Smooth muscle cell (in vitro differentiated cells): Measurements from ENCODE around the gene ITGB3. TPM values are rescaled to one million over a fixed set of nuclear protein-coding genes. Genes with fewer than 3 reads are reported as not detected.
"Not testable (repeated sequence)": the region's sequence is repeated elsewhere in the genome, so short reads cannot be mapped to it uniquely, and the experiment has no call there.

ENCODE experiments used
- DNase-seq: peaks from one replicate; lab custom pipeline; 2025; ENCODE audit not compliant: unreplicated experiment; lab: John Stamatoyannopoulos, UW
- H2AFZ ChIP-seq: fragments of 200-600 bp; sonication (generic); 2 replicates; pipeline ENCODE4 v1.6.0; 2016; ENCODE audit warnings: antibody characterized with exemption, low read depth, mild to moderate bottlenecking
- H3F3A ChIP-seq: fragments of 200-600 bp; sonication (generic); 2 replicates; pipeline ENCODE4 v1.6.0; 2017; ENCODE audit warnings: antibody characterized with exemption, low read depth
- H3K27ac ChIP-seq: fragments of 200-600 bp; sonication (generic); 2 replicates; pipeline ENCODE4 v1.5.1; 2016; ENCODE audit warnings: low read depth, mild to moderate bottlenecking
- H3K27me3 ChIP-seq: fragments of 200-600 bp; sonication (generic); 2 replicates; pipeline ENCODE4 v1.6.1; 2016; ENCODE audit warnings: low read depth, mild to moderate bottlenecking
- H3K36me3 ChIP-seq: fragments of 200-600 bp; sonication (generic); 2 replicates; pipeline ENCODE4 v1.5.1; 2016; ENCODE audit warnings: low read depth
- H3K4me1 ChIP-seq: fragments of 200-600 bp; sonication (generic); 2 replicates; pipeline ENCODE4 v1.5.1; 2016; ENCODE audit warnings: low read depth
- H3K4me2 ChIP-seq: fragments of 200-600 bp; sonication (generic); 2 replicates; pipeline ENCODE4 v1.6.0; 2016; ENCODE audit warnings: mild to moderate bottlenecking
- H3K4me3 ChIP-seq: fragments of 200-600 bp; sonication (generic); 2 replicates; pipeline ENCODE4 v1.5.1; 2016; ENCODE audit warnings: mild to moderate bottlenecking
- H3K79me2 ChIP-seq: fragments of 200-600 bp; sonication (generic); 2 replicates; pipeline ENCODE4 v1.6.0; 2016; ENCODE audit warnings: low read depth, mild to moderate bottlenecking
- H3K9ac ChIP-seq: fragments of 200-600 bp; sonication (generic); 2 replicates; pipeline ENCODE4 v1.6.0; 2016; ENCODE audit warnings: low read depth
- H3K9me3 ChIP-seq: fragments of 200-600 bp; sonication (generic); replicated peaks from 2 replicates; pipeline ENCODE4 v1.5.1; 2016; ENCODE audit warnings: low read depth
- H4K20me1 ChIP-seq: fragments of 200-600 bp; sonication (generic); 2 replicates; pipeline ENCODE4 v1.6.0; 2016; ENCODE audit warnings: low read depth
- WGBS: methylation state at CpG from one replicate; pipeline ENCODE4 v1.1.7; 2016; ENCODE audit warnings: low lambda C conversion rate; 5-methylcytosine and 5-hydroxymethylcytosine counted together
- polyA plus RNA-seq: library from polyadenylated mRNA; unstranded; fragments of >200 nt; fragmentation: Nextera tagmentation; extraction: Ambion mirVana; gene quantifications from 2 replicates; pipeline ENCODE4 v1.2.1, GENCODE V29; 2016
- total RNA-seq: library from RNA; depleted of rRNA; stranded (reverse); fragments of >200 nt; gene quantifications from 2 replicates; pipeline ENCODE4 v1.2.3, GENCODE V29; 2014
- TF ChIP-seq, protein P1 (sequence below): fragments of 200-600 bp; sonication (generic); IDR thresholded peaks from 2 replicates; pipeline ENCODE4 v1.5.1; 2017; ENCODE audit warnings: borderline replicate concordance, mild to moderate bottlenecking, antibody characterized with exemption; ENCODE audit not compliant: insufficient read depth, poor library complexity, severe bottlenecking

ITGB3 gene
- total and polyA plus RNA-seq, 2 experiments from 2014 or later = 3.9 to 7.9 TPM

DNA sequence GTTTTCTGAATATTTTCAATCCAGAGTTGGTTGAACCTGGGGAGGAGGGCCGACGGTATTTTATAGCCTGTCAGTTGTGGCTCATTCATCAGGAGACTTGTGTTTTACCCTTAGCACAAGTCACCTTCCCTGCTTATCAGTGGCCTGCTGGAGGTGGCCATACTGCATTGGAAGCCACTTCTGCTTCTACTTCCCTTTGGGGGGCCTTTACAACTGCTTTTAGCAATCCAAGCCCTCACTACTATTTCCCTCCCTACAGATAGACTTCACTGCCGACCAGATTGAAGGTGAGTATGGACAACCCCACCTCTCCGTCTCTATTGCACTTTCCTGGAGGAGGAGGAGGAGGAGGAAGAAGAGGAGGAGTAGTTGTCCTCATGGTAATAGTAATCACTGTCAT, 40.1 kb upstream of the ITGB3 start:
- no peaks in the 10 kb centered on the region for H3K36me3 ChIP-seq
- no peaks in the 10 kb centered on the region for H3K79me2 ChIP-seq
- no peaks in the 10 kb centered on the region for H3K27me3 ChIP-seq
- TF ChIP-seq, protein P1, sequence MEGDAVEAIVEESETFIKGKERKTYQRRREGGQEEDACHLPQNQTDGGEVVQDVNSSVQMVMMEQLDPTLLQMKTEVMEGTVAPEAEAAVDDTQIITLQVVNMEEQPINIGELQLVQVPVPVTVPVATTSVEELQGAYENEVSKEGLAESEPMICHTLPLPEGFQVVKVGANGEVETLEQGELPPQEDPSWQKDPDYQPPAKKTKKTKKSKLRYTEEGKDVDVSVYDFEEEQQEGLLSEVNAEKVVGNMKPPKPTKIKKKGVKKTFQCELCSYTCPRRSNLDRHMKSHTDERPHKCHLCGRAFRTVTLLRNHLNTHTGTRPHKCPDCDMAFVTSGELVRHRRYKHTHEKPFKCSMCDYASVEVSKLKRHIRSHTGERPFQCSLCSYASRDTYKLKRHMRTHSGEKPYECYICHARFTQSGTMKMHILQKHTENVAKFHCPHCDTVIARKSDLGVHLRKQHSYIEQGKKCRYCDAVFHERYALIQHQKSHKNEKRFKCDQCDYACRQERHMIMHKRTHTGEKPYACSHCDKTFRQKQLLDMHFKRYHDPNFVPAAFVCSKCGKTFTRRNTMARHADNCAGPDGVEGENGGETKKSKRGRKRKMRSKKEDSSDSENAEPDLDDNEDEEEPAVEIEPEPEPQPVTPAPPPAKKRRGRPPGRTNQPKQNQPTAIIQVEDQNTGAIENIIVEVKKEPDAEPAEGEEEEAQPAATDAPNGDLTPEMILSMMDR = no peak
- H4K20me1 ChIP-seq = no peaks in the 10 kb centered on the region
- H3K9ac ChIP-seq = no peak overlapping the region
- no peak overlapping the region for H3K4me2 ChIP-seq
- no peak overlapping the region for H3K4me3 ChIP-seq
- no peaks in the 10 kb centered on the region for H3K9me3 ChIP-seq
- no peaks in the 10 kb centered on the region for H3K4me1 ChIP-seq
- H2AFZ ChIP-seq = no peak overlapping the region
- no peak overlapping the region for H3K27ac ChIP-seq
- no peaks in the 10 kb centered on the region for H3F3A ChIP-seq
- no peak for DNase-seq
- WGBS = 91% methylated on average over 4 of the region's 4 CpGs

DNA sequence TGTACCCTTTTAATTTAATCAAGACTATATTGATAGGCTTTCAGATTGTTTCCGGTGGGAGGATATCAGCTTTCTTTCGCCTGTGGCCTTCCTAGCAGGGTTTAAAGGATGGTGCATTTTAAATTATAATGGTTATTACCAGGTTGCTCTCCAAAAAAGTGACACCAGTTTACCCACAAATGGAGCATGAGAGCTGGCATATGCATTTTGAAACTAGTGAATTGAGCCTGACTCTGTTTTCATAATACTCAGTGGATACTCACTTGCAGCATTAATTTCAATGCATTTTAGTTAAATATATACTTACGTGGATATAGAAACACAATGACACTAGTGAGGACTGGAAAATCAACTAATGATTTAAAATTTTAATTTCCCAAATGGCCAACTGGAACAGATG, 38.7 kb upstream of the ITGB3 start:
- 95% methylated on average over 3 of the region's 3 CpGs for WGBS
- Histone ChIP-seq H3K4me1 (no peaks in the 10 kb centered on the region), H3K9me3 (no peaks in the 10 kb centered on the region), H4K20me1 (no peaks in the 10 kb centered on the region), H3K27me3 (no peaks in the 10 kb centered on the region), H3F3A (no peaks in the 10 kb centered on the region), H3K9ac (no peak overlapping the region), H3K27ac (no peak overlapping the region), H3K4me2 (no peak overlapping the region), H3K4me3 (no peak overlapping the region), H3K36me3 (no peaks in the 10 kb centered on the region), H3K79me2 (no peaks in the 10 kb centered on the region), H2AFZ (no peak overlapping the region)
- TF ChIP-seq, protein P1 = no peak
- DNase-seq = no peak

DNA sequence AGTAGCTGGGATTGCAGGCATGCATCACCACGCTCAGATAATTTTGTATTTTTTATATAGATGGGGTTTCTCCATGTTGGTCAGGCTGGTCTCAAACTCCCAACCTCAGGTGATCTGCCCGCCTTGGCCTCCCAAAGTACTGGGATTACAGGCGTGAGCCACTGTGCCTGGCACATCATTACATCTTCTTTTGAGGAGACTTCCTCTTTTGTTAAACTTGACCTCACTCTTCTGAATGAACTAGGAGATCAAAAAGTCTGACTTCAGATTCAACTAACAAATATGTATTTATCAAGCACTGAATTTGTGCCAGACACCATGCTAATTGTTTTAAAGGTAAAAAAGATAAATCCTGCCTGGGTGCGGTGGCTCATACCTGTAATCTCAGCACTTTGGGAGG, 36.8 kb upstream of the ITGB3 start:
- H3K79me2 ChIP-seq = not testable (repeated sequence)

DNA sequence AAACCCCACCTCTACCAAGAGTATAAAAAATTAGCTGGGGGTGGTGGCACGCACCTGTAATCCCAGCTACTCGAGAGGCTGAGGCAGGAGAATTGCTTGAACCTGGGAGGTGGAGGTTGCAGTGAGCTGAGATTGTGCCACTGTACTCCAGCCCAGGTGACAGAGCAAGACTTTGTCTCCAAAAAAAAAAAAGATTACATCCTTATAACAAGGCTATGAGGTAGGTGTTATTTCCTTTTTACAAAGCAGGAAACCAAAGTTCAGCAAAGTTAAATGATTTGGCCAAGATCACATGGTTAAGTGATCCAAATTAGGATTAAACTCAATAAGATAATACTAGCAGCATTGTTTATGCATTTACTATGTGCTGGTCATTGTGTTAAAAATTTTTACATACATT, 36.3 kb upstream of the ITGB3 start:
- not testable (repeated sequence) for H3K9me3 ChIP-seq, H3K9ac ChIP-seq, H4K20me1 ChIP-seq, DNase-seq, H3K36me3 ChIP-seq, H3K27me3 ChIP-seq, H3K4me1 ChIP-seq, H3K79me2 ChIP-seq, H3K27ac ChIP-seq, H3K4me3 ChIP-seq, H2AFZ ChIP-seq, H3K4me2 ChIP-seq, H3F3A ChIP-seq
- WGBS = 75% methylated on average over 2 of the region's 2 CpGs

More for the DNA sequence above, 36.8 kb upstream of the ITGB3 start:
- H3K9ac ChIP-seq, H3K4me3 ChIP-seq, H3K4me2 ChIP-seq, H3K4me1 ChIP-seq, H3K36me3 ChIP-seq, H3K27me3 ChIP-seq, H3K9me3 ChIP-seq, H4K20me1 ChIP-seq, DNase-seq, H3F3A ChIP-seq, H3K27ac ChIP-seq, H2AFZ ChIP-seq: not testable (repeated sequence)
- WGBS = 100% methylated on average over 4 of the region's 4 CpGs

DNA sequence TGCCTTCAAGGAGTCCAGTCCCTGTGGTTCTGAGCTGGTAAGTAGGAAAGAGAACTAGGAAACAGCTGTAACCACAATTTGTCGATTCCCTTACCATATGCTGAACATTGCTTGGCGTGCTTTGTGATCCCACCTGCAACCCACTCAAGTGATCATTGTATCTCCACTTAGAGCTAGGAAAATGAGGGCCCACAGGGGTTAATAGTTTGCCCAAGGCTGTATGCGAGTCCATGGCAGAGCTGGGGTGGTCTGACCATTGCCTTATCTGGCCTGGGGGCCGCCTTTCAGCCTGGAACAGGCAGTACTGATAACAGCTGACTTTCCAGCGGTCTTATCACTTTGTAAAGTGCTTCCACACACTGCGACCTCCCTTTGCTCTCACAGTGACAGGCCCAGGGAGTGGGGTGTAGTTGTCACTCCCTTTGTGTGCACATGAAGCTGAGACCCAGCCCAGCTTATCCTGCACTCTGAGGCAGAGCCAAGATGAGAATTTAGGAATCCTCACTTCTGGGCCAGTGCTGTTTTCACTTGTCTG, 34.7 kb upstream of the ITGB3 start:
- no peaks in the 10 kb centered on the region for H3K36me3 ChIP-seq
- TF ChIP-seq, protein P1 = no peak
- no peaks in the 10 kb centered on the region for H3K27me3 ChIP-seq
- WGBS = 39% methylated on average over 6 of the region's 6 CpGs
- H3F3A ChIP-seq = no peaks in the 10 kb centered on the region
- H3K4me3 ChIP-seq = no peak overlapping the region
- H2AFZ ChIP-seq = no peak overlapping the region
- no peaks in the 10 kb centered on the region for H3K79me2 ChIP-seq
- no peaks in the 10 kb centered on the region for H3K9me3 ChIP-seq
- no peak overlapping the region for H3K9ac ChIP-seq
- no peak overlapping the region for H3K4me2 ChIP-seq
- no peak overlapping the region for H3K27ac ChIP-seq
- DNase-seq = no peak
- no peaks in the 10 kb centered on the region for H3K4me1 ChIP-seq
- no peaks in the 10 kb centered on the region for H4K20me1 ChIP-seq
